Neural cell (in vitro differentiated cells): ENCODE data around the gene COL25A1. TPM values are rescaled to one million over a fixed set of nuclear protein-coding genes. Genes with fewer than 3 reads are reported as not detected.
A peak's percentile ranks its signal among the peaks of the same experiment; 100 is the strongest.

Source experiments
- H2AFZ ChIP-seq: fragments of 200-600, 300-800 bp; sonication (generic), shearing (Covaris generic); 2 replicates; pipeline ENCODE4 v1.6.0; 2014; ENCODE audit warnings: low read depth, mild to moderate bottlenecking, antibody characterized with exemption, low read length, moderate library complexity
- H3F3A ChIP-seq: fragments of 200-600 bp; shearing (Covaris generic); 2 replicates; pipeline ENCODE4 v1.6.1; 2016; ENCODE audit warnings: mild to moderate bottlenecking, moderate library complexity, mixed read lengths, antibody characterized with exemption, low read length; ENCODE audit not compliant: insufficient read depth, poor library complexity, severe bottlenecking
- H3K27ac ChIP-seq: fragments of 200-600, 300-800 bp; sonication (generic), shearing (Covaris generic); 2 replicates; pipeline ENCODE4 v1.5.1; 2014; ENCODE audit warnings: mild to moderate bottlenecking, low read length, moderate library complexity
- H3K27me3 ChIP-seq: fragments of 300-800, 200-600 bp; sonication (generic), shearing (Covaris generic); 2 replicates; pipeline ENCODE4 v1.6.0; 2014; ENCODE audit warnings: mild to moderate bottlenecking, low read depth, low read length, moderate library complexity; ENCODE audit not compliant: insufficient read depth
- H3K36me3 ChIP-seq: fragments of 300-800, 200-600 bp; sonication (generic), shearing (Covaris generic); 2 replicates; pipeline ENCODE4 v1.5.1; 2014; ENCODE audit warnings: mild to moderate bottlenecking, antibody characterized with exemption, low read length, moderate library complexity; ENCODE audit not compliant: insufficient read depth
- H3K4me2 ChIP-seq: fragments of 300-800, 200-600 bp; sonication (generic), shearing (Covaris generic); 2 replicates; pipeline ENCODE4 v1.6.0; 2014; ENCODE audit warnings: mild to moderate bottlenecking, low read length
- H3K4me3 ChIP-seq: fragments of 300-800, 200-600 bp; sonication (generic), shearing (Covaris generic); 2 replicates; pipeline ENCODE4 v1.5.1; 2014; ENCODE audit warnings: mild to moderate bottlenecking, low read length, moderate library complexity
- H3K79me2 ChIP-seq: fragments of 200-600 bp; shearing (Covaris generic); replicated peaks from 2 replicates; pipeline ENCODE4 v1.6.0; 2014; ENCODE audit warnings: mild to moderate bottlenecking, low read length, moderate library complexity; ENCODE audit not compliant: insufficient read depth
- H3K9ac ChIP-seq: fragments of 300-800, 200-600 bp; sonication (generic), shearing (Covaris generic); 2 replicates; pipeline ENCODE4 v1.6.1; 2016; ENCODE audit warnings: mild to moderate bottlenecking, low read length, mixed read lengths
- H3K9me2 ChIP-seq: fragments of 200-600 bp; shearing (Covaris generic); 2 replicates; pipeline ENCODE4 v1.6.1; 2016; ENCODE audit warnings: mild to moderate bottlenecking, low read length, mixed read lengths; ENCODE audit not compliant: insufficient read depth
- H3K9me3 ChIP-seq: fragments of 200-600, 300-800 bp; sonication (generic), shearing (Covaris generic); 2 replicates; pipeline ENCODE4 v1.6.1; 2016; ENCODE audit warnings: mild to moderate bottlenecking, mixed run types, low read length, moderate library complexity, mixed read lengths
- H4K20me1 ChIP-seq: fragments of 200-600 bp; shearing (Covaris generic); 2 replicates; pipeline ENCODE4 v1.6.1; 2016; ENCODE audit warnings: mild to moderate bottlenecking, mixed run types; ENCODE audit not compliant: insufficient read depth
- CTCF ChIP-seq: fragments of 450-650 bp; IDR thresholded peaks from 2 replicates; pipeline ENCODE4 v1.5.1; 2014; ENCODE audit warnings: antibody characterized with exemption, mild to moderate bottlenecking, moderate library complexity; ENCODE audit not compliant: poor library complexity, severe bottlenecking
- EP300 ChIP-seq: fragments of 450-650 bp; conservative IDR thresholded peaks from 2 replicates; pipeline ENCODE4 v1.6.1; 2014; ENCODE audit warnings: antibody characterized with exemption, mild to moderate bottlenecking, moderate library complexity; ENCODE audit not compliant: poor library complexity, severe bottlenecking
- EZH2 ChIP-seq: fragments of 200-600, 300-800 bp; shearing (Covaris generic), sonication (generic); IDR thresholded peaks from 2 replicates; pipeline ENCODE4 v1.6.1; 2014; ENCODE audit warnings: antibody characterized with exemption, low read length, borderline replicate concordance, mild to moderate bottlenecking; ENCODE audit not compliant: insufficient read depth, poor library complexity, severe bottlenecking
- MXI1 ChIP-seq: fragments of 450-650 bp; conservative IDR thresholded peaks from 2 replicates; pipeline ENCODE4 v1.6.1; 2014; ENCODE audit warnings: antibody characterized with exemption, mild to moderate bottlenecking; ENCODE audit not compliant: poor library complexity, severe bottlenecking
- POLR2AphosphoS5 ChIP-seq: IDR thresholded peaks from 2 replicates; pipeline ENCODE4 v1.6.1; 2012
- RAD21 ChIP-seq: fragments of 450-650 bp; conservative IDR thresholded peaks from 2 replicates; pipeline ENCODE4 v1.6.1; 2014; ENCODE audit warnings: antibody characterized with exemption, mild to moderate bottlenecking, moderate library complexity
- SMC3 ChIP-seq: fragments of 450-650 bp; conservative IDR thresholded peaks from 2 replicates; pipeline ENCODE4 v1.6.1; 2014; ENCODE audit warnings: antibody characterized with exemption, mild to moderate bottlenecking, moderate library complexity; ENCODE audit not compliant: poor library complexity
- TAF1 ChIP-seq: IDR thresholded peaks from 2 replicates; pipeline ENCODE4 v1.6.1; 2012; ENCODE audit warnings: low read depth
- polyA plus RNA-seq: library from polyadenylated mRNA; depleted of rRNA; stranded (reverse); fragments of >200 nt; gene quantifications from 2 replicates; pipeline ENCODE4 v1.2.3, GENCODE V29; 2014
- TF ChIP-seq, protein P1 (sequence below): IDR thresholded peaks from 2 replicates; pipeline ENCODE4 v1.6.1; 2012; ENCODE audit warnings: borderline replicate concordance

COL25A1 gene
- polyA plus RNA-seq, 1 donor from 2014 or later, result 32.3 TPM

GRCh38 chr4:109303140-109303496 is 660 bp upstream of the COL25A1 start:
- Histone ChIP-seq H2AFZ (no peak overlapping the region), H3K79me2 (no peaks in the 10 kb centered on the region), H3K27me3 (peaks cover 33% of the 10 kb centered on the region), H3F3A (no peaks in the 10 kb centered on the region), H4K20me1 (no peaks in the 10 kb centered on the region), H3K36me3 (no peaks in the 10 kb centered on the region), H3K9me2 (no peaks in the 10 kb centered on the region), H3K9ac (peak overlapping the region; percentile 60), H3K27ac (no peak overlapping the region), H3K4me3 (peak overlapping the region; percentile 94), H3K4me2 (peak overlapping the region; percentile 82), H3K9me3 (no peaks in the 10 kb centered on the region)
- TF ChIP-seq, protein P1, sequence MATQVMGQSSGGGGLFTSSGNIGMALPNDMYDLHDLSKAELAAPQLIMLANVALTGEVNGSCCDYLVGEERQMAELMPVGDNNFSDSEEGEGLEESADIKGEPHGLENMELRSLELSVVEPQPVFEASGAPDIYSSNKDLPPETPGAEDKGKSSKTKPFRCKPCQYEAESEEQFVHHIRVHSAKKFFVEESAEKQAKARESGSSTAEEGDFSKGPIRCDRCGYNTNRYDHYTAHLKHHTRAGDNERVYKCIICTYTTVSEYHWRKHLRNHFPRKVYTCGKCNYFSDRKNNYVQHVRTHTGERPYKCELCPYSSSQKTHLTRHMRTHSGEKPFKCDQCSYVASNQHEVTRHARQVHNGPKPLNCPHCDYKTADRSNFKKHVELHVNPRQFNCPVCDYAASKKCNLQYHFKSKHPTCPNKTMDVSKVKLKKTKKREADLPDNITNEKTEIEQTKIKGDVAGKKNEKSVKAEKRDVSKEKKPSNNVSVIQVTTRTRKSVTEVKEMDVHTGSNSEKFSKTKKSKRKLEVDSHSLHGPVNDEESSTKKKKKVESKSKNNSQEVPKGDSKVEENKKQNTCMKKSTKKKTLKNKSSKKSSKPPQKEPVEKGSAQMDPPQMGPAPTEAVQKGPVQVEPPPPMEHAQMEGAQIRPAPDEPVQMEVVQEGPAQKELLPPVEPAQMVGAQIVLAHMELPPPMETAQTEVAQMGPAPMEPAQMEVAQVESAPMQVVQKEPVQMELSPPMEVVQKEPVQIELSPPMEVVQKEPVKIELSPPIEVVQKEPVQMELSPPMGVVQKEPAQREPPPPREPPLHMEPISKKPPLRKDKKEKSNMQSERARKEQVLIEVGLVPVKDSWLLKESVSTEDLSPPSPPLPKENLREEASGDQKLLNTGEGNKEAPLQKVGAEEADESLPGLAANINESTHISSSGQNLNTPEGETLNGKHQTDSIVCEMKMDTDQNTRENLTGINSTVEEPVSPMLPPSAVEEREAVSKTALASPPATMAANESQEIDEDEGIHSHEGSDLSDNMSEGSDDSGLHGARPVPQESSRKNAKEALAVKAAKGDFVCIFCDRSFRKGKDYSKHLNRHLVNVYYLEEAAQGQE, result peak; percentile 18
- no peak for TF ChIP-seq RAD21

GRCh38 chr4:109301651-109302360 is 652 bp downstream of the COL25A1 start:
- Histone ChIP-seq H3K4me3 (peak overlapping the region; percentile 94), H3F3A (no peaks in the 10 kb centered on the region), H2AFZ (no peak overlapping the region), H3K9me2 (no peaks in the 10 kb centered on the region), H3K4me2 (peak overlapping the region; percentile 82), H3K79me2 (no peaks in the 10 kb centered on the region), H3K27ac (no peak overlapping the region), H3K36me3 (no peaks in the 10 kb centered on the region), H3K27me3 (peaks cover 33% of the 10 kb centered on the region), H3K9me3 (no peaks in the 10 kb centered on the region), H3K9ac (peak overlapping the region; percentile 60), H4K20me1 (no peaks in the 10 kb centered on the region)
- TF ChIP-seq, protein P1, result no peak
- TF ChIP-seq SMC3, result no peak
- no peak for TF ChIP-seq MXI1
- TF ChIP-seq TAF1, result no peak
- no peak for TF ChIP-seq CTCF
- no peak for TF ChIP-seq POLR2AphosphoS5
- TF ChIP-seq RAD21, result no peak
- TF ChIP-seq EZH2, result no peak
- no peak for TF ChIP-seq EP300
